Activated CD4-positive, alpha-beta T cell treated with anti-CD3 and anti-CD28 coated beads, Interleukin-2, amount 50 U/mL, for 4 hours (primary cell): ENCODE results near the gene RAMAC.
A peak's percentile ranks its signal among the peaks of the same experiment; 100 is the strongest.
"Not testable (repeated sequence)": the region's sequence is repeated elsewhere in the genome, so short reads cannot be mapped to it uniquely, and the experiment has no call there.

Source experiments
- DNase-seq, 2 experiments: peaks; one replicate each; pipeline ENCODE4 v3.0.0-alpha.2; 2020

RAMAC gene

DNA sequence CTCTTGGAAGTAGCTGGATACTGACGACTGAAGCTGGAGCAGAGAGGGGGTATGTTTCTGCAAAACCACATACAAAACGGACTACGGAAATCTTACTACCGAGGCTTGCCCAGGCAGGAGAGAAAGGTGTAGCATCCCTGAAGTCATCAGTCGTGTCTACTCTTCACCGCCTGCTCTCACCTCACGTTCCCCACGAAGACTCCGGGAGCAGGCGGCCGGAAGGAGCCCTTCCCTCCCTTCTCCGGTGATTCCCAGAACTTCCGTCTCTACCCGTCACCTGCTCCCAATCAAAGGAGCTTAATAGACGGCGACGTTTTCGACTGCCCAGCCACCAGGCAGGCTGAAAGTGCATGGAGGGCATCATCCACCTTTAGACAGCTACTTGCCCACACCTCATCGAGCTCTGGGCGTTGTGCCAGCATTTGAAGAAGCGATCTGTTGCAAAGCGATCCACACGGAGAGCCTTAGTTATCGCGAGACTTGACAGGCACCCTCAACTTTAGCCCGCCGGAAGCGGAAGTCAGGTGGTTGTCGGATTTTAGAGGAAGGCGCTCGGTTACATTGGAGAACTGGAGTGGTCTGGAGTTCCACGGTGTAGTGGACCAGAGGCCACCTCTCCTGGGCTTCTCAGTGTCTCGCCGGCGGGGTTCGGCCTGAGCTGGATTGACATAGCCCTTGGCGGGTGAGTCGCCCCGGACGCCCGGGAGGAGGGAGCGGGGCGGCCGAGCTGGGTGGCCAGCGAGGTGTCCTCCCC is at the start of gene RAMAC:
TSS of gene RAMAC (plus strand) at position 523 of the 754 bp plus-strand sequence. CDS start 2,809 bp downstream, outside the sequence.
- DNase-seq = peak; percentile 89 to 93

DNA sequence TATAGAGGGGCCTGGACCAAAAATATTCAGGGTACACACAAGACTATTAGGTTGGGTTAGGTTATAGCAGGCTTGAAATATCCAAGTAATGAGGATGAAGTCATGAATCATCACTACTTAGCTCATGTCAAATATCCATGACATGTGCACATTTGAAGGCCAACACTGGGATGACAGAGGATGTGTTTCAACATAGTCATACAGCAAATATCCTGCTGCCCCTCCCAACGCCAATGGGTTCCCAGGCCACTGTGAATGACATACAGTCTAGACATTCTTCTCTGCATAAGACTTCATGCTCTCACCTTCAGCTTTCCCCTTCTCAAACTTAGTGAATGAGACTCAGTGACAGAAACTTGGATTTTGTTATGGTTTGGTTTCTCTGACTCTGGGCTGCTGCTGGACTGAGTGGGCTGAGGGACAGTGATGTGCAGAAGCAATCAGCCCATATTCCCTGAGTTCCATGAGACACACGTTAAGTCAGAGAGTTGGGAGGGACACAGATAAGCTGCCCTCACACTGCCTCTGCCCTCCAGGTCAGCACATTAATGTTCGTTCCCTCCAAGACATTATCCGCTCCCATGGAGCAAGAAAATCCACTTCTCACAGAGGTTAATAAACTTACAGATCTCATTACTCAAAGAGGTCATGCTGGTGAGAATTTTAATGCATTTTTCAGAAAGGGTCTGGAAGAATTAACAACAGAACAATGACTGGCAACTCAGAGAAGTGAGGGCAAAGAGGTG is 48.9 kb upstream of the RAMAC start:
- DNase-seq = no peak

DNA sequence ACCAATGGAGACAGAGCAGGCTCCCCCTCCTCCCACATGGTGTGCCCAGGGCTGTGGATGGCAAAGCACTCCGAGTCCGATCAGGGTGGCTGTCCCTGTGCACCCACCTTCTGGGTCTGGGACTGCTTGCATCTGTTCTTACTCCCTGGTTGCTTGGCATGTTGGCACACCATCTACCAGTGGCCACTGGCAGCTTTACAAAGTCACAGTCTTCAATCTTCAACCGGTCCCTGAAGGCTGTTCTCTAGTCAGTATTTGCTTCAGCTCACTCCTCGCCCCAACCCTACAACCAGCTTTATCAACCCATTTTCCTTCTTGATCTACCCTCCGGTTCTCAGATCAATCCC is 48.3 kb upstream of the RAMAC start:
- DNase-seq = no peak

DNA sequence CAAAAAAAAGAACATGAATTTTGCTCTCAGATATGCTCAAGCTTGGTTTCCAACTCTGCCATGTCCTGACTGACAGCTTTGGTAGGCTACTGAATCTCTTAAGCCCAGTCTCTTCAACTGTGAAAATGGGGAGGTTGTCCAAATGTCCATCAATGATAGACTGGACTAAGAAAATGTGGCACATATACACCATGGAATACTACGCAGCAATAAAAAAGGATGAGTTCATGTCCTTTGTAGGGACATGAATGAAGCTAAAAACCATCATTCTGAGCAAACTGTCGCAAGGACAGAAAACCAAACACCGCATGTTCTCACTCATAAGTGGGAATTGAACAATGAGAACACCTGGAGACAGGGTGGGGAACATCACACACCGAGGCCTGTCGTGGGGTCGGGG is 46.3 kb upstream of the RAMAC start:
- not testable (repeated sequence) for DNase-seq

DNA sequence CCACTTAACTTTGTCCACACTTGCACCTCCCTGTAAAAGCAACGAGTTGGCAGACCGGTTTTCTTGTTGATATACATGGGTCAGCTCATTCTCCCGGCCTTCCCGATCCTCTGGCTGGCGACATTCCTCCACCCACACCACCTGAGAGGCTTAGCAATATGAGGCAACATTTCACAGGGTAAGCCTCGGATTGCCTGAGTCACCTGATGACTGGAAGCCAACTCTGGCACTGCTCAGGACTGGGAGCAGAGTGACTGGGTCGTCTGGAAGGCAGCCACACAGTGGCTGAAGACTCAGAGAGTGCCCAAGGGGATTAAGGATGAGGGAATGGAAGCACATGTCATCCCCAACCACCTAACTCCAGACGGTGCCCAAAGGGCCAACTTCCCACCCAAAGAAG is 43.3 kb upstream of the RAMAC start:
- no peak for DNase-seq

DNA sequence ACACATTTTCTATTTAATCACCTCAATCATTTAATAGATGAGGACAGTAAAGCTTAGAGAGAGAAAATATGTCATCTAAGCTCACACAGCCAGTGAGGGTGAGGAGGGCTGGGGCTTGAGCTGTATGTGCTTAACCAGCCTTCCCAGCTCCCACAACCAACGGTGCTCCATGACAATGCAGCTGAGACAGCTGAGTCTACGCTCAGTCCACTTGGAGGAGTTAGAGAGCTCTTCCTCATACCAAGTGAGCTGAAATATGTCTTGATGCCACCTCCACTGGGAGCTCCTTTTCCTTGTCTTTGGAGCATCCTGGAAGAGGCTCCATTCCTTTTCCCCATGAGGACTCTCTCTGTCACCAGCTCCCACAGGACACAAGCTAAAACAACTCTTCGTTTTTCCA is 42.8 kb upstream of the RAMAC start:
- DNase-seq = no peak

DNA sequence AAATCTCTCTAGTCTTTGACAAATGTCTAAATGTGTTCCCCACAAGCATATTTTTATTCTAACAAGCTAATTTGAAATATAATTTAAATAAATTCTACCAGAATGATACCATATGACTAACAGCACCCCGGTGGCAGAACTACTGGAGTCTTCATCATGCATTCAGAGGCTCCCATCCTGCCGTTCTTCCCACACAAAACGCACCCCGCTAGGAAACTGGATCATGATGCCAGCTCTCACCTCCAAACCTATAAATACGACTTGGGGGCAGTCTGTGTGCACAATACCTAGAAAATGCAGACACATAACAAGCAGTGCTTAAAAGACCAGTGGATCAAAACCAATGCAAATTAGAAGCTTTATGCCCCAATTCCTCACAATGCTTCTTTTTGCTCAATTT is 42.0 kb upstream of the RAMAC start:
- no peak for DNase-seq

DNA sequence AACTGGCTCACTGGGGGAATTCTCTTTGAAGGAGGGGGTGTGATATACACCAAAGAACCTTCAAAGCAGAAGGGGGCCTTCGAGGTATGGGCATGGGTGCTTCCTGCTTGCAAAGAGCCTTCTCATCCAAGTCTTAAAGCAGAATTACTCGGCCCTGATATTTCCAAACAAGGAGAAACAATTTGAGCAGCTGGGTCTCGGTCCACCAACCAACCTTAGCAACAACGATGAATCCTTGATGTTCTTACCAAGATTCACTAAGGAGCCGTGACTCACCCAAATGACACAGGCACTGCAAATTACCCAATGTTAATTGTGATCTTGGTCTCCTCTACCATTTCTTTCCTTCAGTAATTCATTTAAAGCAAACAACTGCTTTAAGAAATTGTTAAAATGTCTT is 41.2 kb upstream of the RAMAC start:
- DNase-seq = no peak

DNA sequence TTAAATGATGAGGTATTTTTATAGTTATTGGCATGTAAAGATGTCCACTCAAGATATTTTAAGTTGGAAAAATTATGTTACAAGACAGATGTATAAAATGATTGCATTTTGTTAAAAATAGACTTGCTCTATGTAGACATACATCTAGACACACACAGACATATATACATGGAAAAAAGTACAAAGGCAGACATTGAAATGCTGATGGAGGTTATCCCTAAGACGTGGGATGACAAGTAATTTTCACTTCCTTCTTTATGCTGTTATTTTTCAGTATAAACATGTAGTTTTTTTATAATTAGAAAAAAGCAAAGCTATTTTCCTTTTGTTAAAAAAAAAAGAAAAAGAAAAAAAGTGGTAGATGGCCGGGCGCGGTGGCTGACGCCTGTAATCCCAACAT is 40.7 kb upstream of the RAMAC start:
- no peak for DNase-seq

DNA sequence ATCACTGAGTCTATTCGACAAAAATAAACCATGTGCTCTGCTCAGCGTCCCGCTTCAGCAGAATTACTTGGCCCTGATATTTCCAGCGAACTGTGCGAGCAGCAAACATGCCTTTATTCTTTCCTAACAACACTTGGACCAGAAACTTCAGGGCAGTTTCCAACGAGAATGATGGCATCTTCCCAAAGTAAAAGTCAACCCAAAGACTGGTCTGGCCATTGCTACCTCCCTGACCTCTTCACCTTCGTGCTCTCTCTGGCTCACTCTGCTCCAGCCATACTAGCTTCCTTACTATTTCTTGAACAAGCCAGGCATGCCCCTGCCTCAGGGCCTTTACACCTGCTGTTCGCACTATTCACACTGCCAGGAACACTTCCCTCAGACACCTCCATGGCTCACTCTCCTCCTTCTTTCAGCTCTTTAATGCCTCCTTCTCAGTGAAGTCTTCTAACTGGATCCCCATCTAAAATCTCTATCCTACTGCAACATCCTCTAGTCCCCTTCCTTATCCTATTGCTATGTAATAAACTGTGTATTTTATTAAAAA is 39.8 kb upstream of the RAMAC start:
- no peak for DNase-seq

DNA sequence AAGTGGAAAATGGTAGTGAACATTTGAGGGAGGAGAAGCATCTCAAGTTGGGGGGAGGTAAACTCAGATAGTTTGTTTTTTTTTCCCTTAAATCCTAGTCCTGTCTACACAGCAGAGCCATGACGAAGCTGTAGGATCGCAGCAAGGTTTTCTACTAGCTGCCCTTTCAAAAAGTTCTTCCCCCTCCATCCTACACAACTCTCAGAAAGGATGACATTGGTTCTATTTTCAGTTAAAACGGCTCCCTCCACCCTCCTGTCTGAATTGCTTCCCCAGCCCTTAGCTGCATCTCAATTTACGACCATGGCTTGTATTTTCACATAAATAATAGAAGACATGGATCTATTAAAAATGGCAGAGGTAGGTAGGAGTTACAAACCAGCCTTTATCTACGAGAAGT is 35.7 kb upstream of the RAMAC start:
- DNase-seq = no peak

DNA sequence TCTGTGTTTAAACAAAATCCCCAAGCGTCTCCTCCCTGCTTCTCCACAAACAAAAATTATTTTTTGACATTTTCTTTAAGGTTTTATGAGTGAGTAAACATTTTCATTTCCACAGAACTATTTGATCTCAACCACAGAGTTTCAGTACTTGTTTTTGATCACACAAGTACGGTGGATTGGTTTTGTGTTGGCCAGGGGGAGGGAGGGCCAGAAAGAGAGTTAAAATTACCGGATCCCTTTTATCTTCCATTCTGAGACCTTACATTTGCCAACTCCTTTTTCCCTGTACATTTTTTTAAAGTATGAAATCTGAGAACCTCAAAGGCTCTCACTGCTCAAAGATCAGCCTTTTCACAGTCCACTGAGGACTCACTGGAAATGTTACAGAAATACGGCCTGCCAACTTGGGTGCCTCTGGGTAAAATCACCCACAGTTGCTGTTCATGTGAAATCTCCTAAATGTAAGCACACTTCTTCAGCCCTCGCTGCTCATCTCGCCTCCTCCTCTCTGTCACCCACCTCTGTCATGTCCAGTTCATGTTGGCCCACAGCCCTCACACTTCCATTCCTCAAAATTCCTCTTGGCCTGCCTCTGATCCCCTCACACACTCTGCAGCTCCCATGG is 35.2 kb upstream of the RAMAC start:
- no peak for DNase-seq

DNA sequence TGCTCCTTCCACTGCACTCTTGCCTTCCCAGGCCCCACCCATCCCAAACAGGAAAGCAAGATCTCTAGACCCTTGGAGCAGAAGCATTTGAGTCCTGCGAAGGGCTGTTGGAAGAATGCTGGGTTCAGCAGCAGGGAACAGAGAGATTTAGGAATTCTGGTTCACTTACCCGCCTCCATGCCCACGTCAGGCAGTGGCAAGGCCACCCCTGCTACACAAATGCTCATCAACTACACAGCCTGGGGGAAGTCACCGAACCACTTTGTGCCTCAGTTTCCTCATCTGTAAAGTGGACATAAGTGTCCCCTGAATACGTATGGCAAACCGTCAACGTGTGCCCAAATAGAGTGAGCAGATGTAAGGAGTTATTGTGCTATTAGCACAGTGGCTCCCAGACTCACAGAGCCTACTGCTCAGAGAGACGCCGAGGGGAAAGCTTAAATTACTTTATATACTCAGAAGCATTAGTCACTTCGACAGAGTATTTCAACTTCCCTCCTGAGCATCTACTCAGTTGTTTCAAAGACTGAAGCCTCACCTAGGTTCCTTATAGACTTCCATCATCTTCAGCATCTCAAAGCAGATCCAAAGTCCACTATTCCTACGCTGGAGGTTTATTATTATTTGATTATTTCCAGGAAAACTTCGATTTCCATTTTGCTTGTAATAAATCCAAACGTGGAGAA is 34.4 kb upstream of the RAMAC start:
- no peak for DNase-seq

DNA sequence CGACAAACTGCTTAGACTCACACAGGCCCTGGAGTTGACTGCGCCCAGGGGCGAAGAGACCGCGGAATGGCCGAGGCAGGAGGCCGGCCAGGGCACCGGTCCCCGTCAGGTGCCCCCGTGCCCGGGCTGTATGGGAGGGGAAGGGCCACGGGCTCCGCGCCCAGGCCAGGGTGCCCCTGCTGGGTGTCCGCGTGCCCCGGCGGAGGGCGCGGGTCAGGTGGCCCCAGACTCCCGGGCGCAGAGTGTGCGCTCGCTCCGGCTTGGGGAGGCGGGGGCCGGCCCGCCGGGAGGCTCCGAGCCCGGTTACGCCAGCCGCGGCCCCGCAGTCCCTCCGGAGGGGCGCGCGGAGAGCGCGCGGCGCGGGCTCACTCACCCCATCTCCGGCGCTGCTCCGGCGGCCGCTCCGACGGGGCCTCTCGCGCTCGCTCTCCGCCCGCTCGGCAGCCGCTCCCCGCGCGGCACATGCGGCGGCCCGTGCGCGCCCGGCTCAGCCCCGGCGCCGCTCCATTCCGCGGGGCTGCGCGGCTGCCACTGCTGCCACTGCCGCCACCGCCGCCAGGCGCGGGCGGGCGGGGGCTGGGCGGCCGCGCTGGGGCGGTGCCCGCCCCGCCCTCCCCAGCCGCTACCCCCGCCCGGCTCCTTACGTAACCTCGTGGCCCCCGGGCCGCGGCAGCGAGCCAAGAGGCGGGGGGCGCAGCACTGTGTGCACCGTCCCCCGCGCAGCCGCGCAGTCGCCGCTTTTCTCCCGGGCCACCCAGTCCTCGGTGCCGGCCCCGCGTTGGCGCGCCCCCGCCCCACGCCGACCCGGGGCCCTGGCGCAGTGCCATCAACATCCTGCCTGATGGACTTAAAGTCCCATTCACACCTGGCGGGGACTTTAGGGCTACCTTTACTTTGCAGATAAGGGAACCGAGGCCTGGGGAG is 33.6 kb upstream of the RAMAC start, which contains the start of gene HOMER2:
TSS of gene HOMER2 (minus strand) at position 563 of the 924 bp plus-strand sequence. CDS start at position 378, 185 bp downstream.
- no peak for DNase-seq

DNA sequence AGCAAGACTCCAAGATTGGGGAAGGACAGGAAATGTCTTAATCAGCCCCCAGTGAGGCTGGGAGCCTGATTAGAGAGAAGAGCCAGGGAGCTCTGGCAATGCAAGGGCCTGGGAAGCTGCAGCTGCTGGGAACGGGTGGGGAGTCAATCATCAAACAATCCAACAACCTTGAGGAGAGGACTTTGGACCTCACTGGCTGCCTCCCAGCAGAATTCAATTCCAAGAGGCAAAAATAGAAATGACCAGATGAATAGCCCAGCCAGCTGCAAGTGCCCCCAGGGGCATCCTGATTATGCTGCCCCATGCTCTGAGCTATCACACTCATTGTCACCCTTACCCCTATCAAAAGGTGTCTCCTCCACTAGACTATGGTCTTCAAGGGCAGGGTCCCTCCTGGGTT is 27.4 kb upstream of the RAMAC start:
- no peak for DNase-seq

DNA sequence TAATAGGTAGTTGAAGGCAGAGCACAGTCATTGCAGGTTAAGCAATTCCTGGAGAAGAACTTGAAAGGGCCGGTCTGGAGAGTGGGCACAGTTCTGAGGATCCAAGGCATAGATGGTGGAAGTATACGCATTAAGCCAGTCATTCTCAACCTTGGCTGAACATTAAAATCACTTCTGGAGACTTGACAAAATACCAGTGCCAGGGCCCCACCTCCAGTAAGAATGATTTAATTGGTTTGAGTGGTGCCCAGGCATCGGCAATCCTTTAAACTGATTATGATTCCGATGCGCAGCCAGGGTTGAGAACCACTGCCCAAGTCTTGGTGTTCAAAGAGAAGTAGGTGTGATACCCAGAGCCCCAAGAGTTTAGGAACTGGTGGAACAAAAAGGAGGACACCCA is 26.6 kb upstream of the RAMAC start:
- no peak for DNase-seq

DNA sequence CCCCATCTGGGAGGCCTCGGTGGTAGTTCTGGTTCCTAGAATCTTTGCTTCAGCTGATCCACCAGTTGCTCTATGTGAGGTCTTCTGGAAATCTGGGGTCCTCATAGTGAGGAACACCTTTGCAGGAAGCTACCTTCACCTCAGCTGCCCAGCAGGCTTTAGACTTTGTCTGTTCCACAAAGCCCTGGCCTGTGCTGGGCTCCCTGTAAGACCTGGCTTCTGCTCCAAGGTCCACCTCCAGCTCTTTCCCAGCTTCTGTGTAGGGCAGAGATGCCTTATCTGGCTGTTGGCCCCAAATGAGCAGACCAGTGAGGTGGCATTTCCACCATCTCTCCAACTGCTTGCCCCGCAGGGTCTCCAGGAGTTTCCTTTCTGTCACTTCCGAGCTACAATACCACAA is 25.2 kb upstream of the RAMAC start:
- no peak for DNase-seq

DNA sequence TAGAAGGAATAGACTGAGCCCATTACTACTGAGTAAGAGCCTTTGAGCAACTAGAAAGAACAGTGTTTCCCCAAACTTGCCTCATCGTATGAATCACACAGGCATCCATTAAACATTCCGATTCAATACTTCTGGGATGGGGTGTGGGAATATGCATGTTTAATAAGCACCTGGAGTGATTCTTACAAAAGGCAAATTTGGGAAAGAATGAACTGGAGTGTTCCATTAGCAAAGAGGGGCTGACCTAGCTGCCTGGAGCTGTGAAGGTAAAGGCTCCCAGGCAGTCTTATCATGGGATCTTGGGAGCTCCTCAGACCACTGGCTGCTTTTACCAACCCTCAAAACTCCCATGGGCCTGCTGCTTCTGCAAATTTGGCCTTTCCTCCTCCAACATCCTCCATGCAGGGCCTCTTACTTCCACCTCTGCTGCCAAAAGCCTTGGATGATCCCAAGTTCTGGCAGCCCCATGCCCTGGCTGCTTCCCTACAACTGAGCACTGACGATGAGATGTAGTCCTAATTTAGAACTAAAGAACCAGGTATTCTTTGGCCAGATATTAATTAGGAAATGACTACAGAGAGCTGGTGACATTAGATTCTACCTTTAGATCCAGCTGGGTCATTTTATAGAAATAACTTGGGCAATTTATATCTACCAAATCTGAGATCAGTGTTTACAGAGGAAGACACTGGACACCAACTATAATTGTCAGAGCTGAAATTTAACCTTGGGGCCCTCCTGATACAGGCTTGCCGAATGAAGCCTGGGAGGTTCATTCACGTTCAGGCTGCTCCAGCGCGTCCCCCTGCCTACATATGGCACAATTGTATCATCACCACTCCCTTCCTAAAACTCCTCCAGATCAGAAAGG is 22.3 kb upstream of the RAMAC start:
- DNase-seq = no peak

DNA sequence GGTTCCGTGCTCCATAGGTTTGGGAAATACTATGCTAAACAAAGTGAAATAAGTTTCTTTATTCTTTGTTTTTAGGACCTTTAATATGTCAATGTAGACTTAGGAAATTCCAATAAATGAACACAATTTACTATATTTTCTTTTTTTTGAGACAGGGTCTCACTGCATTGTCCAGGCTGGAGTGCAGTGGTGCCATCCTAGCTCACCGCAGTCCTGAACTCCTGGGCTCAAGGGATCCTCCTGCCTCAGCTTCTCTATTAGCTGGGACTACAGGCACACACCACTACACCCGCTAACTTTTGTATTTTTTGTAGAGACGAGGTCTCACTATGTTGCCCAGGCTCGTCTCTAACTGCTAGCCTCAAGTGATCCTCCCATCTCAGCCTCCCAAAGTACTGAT is 21.1 kb upstream of the RAMAC start:
- no peak for DNase-seq

DNA sequence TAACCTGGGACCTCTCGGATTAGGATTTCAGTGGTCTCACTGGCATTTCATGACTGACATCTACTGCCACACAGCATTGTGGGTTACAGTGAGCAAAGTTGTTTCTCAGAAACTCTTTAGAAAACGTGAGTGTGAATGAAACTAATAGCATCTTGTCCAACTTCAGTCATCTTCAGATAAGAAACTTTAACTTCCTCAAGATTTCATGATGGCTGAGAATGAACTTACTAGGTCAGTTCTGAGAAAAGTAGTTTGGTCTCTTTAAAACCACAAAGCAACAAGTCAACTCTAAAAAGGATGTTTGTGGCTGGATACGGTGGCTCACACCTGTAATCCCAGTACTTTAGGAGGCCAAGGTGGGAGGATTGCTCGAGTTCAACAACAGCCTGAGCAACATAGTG is 19.3 kb upstream of the RAMAC start:
- DNase-seq = no peak

DNA sequence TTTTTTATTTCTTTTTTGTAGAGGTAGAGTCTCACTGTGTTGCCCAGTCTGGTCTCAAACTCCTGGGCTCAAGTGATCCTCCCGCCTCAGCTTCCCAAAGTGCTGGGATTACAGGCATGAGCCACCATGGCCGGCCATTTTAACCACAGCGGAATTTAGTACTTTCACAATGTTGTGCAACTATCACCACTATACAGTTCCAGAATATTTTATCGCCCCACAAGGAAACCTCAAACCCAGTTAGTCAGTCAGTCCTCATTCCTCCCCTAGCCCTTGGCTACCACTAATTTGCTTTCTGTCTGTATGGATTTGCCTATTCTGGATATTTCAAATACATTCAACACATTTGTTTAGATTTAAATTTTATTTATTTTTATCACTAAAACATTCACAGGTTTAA is 17.9 kb upstream of the RAMAC start:
- no peak for DNase-seq
